SK-N-SH treated with all-trans-retinoic acid at 6 μM for 48 hours (cell line): Measurements from ENCODE around the gene S100A14.

ENCODE experiments used
- ATAC-seq: fragments of 200-7000 bp; cut with Tn5 transposase; 3 replicates; pipeline ENCODE4 v1.9.1; 2020; ENCODE audit warnings: mild to moderate bottlenecking, moderate library complexity
- ARNTL ChIP-seq: fragments of 450-650 bp; formaldehyde crosslinking; IDR thresholded peaks from 2 replicates; pipeline ENCODE4 v1.5.0; 2020; ENCODE audit warnings: low read depth, mild to moderate bottlenecking, moderate library complexity, borderline replicate concordance
- BACH2 ChIP-seq: fragments of 250-450 bp; sonication (Bioruptor Pico); IDR thresholded peaks from 2 replicates; pipeline ENCODE4 v1.9.0; 2021; ENCODE audit warnings: mild to moderate bottlenecking, borderline replicate concordance
- CREB5 ChIP-seq: fragments of 250-450 bp; sonication (Bioruptor Pico); IDR thresholded peaks from 2 replicates; pipeline ENCODE4 v1.5.1; 2020; ENCODE audit warnings: low read depth, mild to moderate bottlenecking, moderate library complexity
- CSDC2 ChIP-seq: fragments of 250-450 bp; sonication (Bioruptor Pico); IDR thresholded peaks from 2 replicates; pipeline ENCODE4 v1.5.0; 2020; ENCODE audit warnings: mild to moderate bottlenecking, moderate library complexity
- CSRNP3 ChIP-seq: fragments of 250-450 bp; sonication (Bioruptor Pico); IDR thresholded peaks from 2 replicates; pipeline ENCODE4 v1.5.1; 2021; ENCODE audit warnings: mild to moderate bottlenecking, moderate library complexity
- ESRRG ChIP-seq: fragments of 250-450 bp; sonication (Bioruptor Pico); IDR thresholded peaks from 2 replicates; pipeline ENCODE4 v1.6.1; 2021; ENCODE audit warnings: mild to moderate bottlenecking
- GLIS3 ChIP-seq: fragments of 250-450 bp; sonication (Bioruptor Pico); IDR thresholded peaks from 2 replicates; pipeline ENCODE4 v1.5.0; 2020; ENCODE audit warnings: mild to moderate bottlenecking, moderate library complexity
- OSR1 ChIP-seq: fragments of 250-450 bp; sonication (Bioruptor Pico); IDR thresholded peaks from 2 replicates; pipeline ENCODE4 v1.8.0; 2022; ENCODE audit warnings: moderate library complexity, mild to moderate bottlenecking, inconsistent platforms
- PATZ1 ChIP-seq: fragments of 250-450 bp; sonication (Bioruptor Pico); IDR thresholded peaks from 2 replicates; pipeline ENCODE4 v1.8.0; 2020; ENCODE audit warnings: mild to moderate bottlenecking, moderate library complexity, borderline replicate concordance
- POU6F1 ChIP-seq: fragments of 250-450 bp; sonication (Bioruptor Pico); IDR thresholded peaks from 2 replicates; pipeline ENCODE4 v1.8.0; 2021; ENCODE audit warnings: low read depth, mild to moderate bottlenecking, moderate library complexity, borderline replicate concordance
- PPARA ChIP-seq: fragments of 250-450 bp; sonication (Bioruptor Pico); IDR thresholded peaks from 2 replicates; pipeline ENCODE4 v1.5.0; 2020; ENCODE audit warnings: mild to moderate bottlenecking, borderline replicate concordance
- RARB ChIP-seq: fragments of 250-450 bp; sonication (Bioruptor Pico); IDR thresholded peaks from 2 replicates; pipeline ENCODE4 v1.8.0; 2021; ENCODE audit warnings: mild to moderate bottlenecking, moderate library complexity
- TOX ChIP-seq: fragments of 250-450 bp; sonication (Bioruptor Pico); IDR thresholded peaks from 2 replicates; pipeline ENCODE4 v1.8.0; 2021; ENCODE audit warnings: mild to moderate bottlenecking, moderate library complexity, borderline replicate concordance
- ZFP3 ChIP-seq: fragments of 250-450 bp; sonication (Bioruptor Pico); IDR thresholded peaks from 2 replicates; pipeline ENCODE4 v1.5.0; 2020; ENCODE audit warnings: mild to moderate bottlenecking, moderate library complexity
- ZFP30 ChIP-seq: fragments of 450-650 bp; formaldehyde crosslinking; IDR thresholded peaks from 2 replicates; pipeline ENCODE4 v1.5.0; 2022; ENCODE audit warnings: mild to moderate bottlenecking, moderate library complexity
- ZNF565 ChIP-seq: fragments of 450-650 bp; formaldehyde crosslinking; conservative IDR thresholded peaks from 2 replicates; pipeline ENCODE4 v1.5.0; 2020; ENCODE audit warnings: low read depth, mild to moderate bottlenecking, moderate library complexity
- ZNF70 ChIP-seq: fragments of 450-650 bp; formaldehyde crosslinking; IDR thresholded peaks from 2 replicates; pipeline ENCODE4 v1.5.0; 2020; ENCODE audit warnings: mild to moderate bottlenecking, moderate library complexity
- ZNF8 ChIP-seq: fragments of 450-650 bp; formaldehyde crosslinking; IDR thresholded peaks from 2 replicates; pipeline ENCODE4 v1.5.0; 2020; ENCODE audit warnings: mild to moderate bottlenecking, moderate library complexity

S100A14 gene

GRCh38 chr1:153609585-153609907 lies 6.6 kb downstream of the S100A14 start:
- TF ChIP-seq ZFP30 (CRISPR knock-in tag) (no peak), CREB5 (CRISPR knock-in tag) (no peak), TOX (CRISPR knock-in tag) (no peak), ZNF8 (CRISPR knock-in tag) (no peak), ESRRG (CRISPR knock-in tag) (no peak), ZNF565 (CRISPR knock-in tag) (no peak), OSR1 (CRISPR knock-in tag) (no peak), CSRNP3 (no peak), PPARA (CRISPR knock-in tag) (no peak), ZNF70 (CRISPR knock-in tag) (no peak)
- no peak for ATAC-seq

- peak; percentile 81 for ATAC-seq
- no peak for TF ChIP-seq GLIS3 (CRISPR knock-in tag)
- TF ChIP-seq ZNF8 (CRISPR knock-in tag) = no peak
- TF ChIP-seq RARB (CRISPR knock-in tag) = peak; percentile 54; the same call in 1 of the 2 replicates
- peak; percentile 80 for TF ChIP-seq PATZ1
These were observed 7.2 kb downstream of the S100A14 start for GRCh38 chr1:153608742-153609584.

- ATAC-seq = peak; percentile 26
- TF ChIP-seq ESRRG (CRISPR knock-in tag) (no peak), TOX (CRISPR knock-in tag) (no peak), BACH2 (CRISPR knock-in tag) (no peak), ARNTL (CRISPR knock-in tag) (no peak)
These were observed 7.9 kb downstream of the S100A14 start for GRCh38 chr1:153608089-153608682.

GRCh38 chr1:153607381-153607780 lies 8.7 kb downstream of the S100A14 start:
- TF ChIP-seq ARNTL (CRISPR knock-in tag) (no peak), BACH2 (CRISPR knock-in tag) (no peak), PPARA (CRISPR knock-in tag) (no peak), POU6F1 (no peak), CSDC2 (CRISPR knock-in tag) (no peak), ZFP3 (CRISPR knock-in tag) (no peak), RARB (CRISPR knock-in tag) (no peak), CSRNP3 (no peak), ESRRG (CRISPR knock-in tag) (no peak)
- TF ChIP-seq, all 23 proteins: peak for 0
- ATAC-seq = no peak
